SK-N-SH treated with all-trans-retinoic acid at 6 μM for 48 hours (cell line): Measurements from ENCODE around the gene IGF1R.

Experiments used
- ATAC-seq: fragments of 200-7000 bp; cut with Tn5 transposase; 3 replicates; pipeline ENCODE4 v1.9.1; 2020; ENCODE audit warnings: mild to moderate bottlenecking, moderate library complexity
- ARNTL ChIP-seq: fragments of 450-650 bp; formaldehyde crosslinking; IDR thresholded peaks from 2 replicates; pipeline ENCODE4 v1.5.0; 2020; ENCODE audit warnings: low read depth, mild to moderate bottlenecking, moderate library complexity, borderline replicate concordance
- BACH2 ChIP-seq: fragments of 250-450 bp; sonication (Bioruptor Pico); IDR thresholded peaks from 2 replicates; pipeline ENCODE4 v1.9.0; 2021; ENCODE audit warnings: mild to moderate bottlenecking, borderline replicate concordance
- CREB5 ChIP-seq: fragments of 250-450 bp; sonication (Bioruptor Pico); IDR thresholded peaks from 2 replicates; pipeline ENCODE4 v1.5.1; 2020; ENCODE audit warnings: low read depth, mild to moderate bottlenecking, moderate library complexity
- CSRNP3 ChIP-seq: fragments of 250-450 bp; sonication (Bioruptor Pico); IDR thresholded peaks from 2 replicates; pipeline ENCODE4 v1.5.1; 2021; ENCODE audit warnings: mild to moderate bottlenecking, moderate library complexity
- ESRRG ChIP-seq: fragments of 250-450 bp; sonication (Bioruptor Pico); IDR thresholded peaks from 2 replicates; pipeline ENCODE4 v1.6.1; 2021; ENCODE audit warnings: mild to moderate bottlenecking
- GLIS3 ChIP-seq: fragments of 250-450 bp; sonication (Bioruptor Pico); IDR thresholded peaks from 2 replicates; pipeline ENCODE4 v1.5.0; 2020; ENCODE audit warnings: mild to moderate bottlenecking, moderate library complexity
- ISL1 ChIP-seq: fragments of 250-450 bp; sonication (Bioruptor Pico); IDR thresholded peaks from 2 replicates; pipeline ENCODE4 v2.1.2; 2022; ENCODE audit warnings: mild to moderate bottlenecking, moderate library complexity
- OSR1 ChIP-seq: fragments of 250-450 bp; sonication (Bioruptor Pico); IDR thresholded peaks from 2 replicates; pipeline ENCODE4 v1.8.0; 2022; ENCODE audit warnings: moderate library complexity, mild to moderate bottlenecking, inconsistent platforms
- PATZ1 ChIP-seq: fragments of 250-450 bp; sonication (Bioruptor Pico); IDR thresholded peaks from 2 replicates; pipeline ENCODE4 v1.8.0; 2020; ENCODE audit warnings: mild to moderate bottlenecking, moderate library complexity, borderline replicate concordance
- POU6F1 ChIP-seq: fragments of 250-450 bp; sonication (Bioruptor Pico); IDR thresholded peaks from 2 replicates; pipeline ENCODE4 v1.8.0; 2021; ENCODE audit warnings: low read depth, mild to moderate bottlenecking, moderate library complexity, borderline replicate concordance
- PPARA ChIP-seq: fragments of 250-450 bp; sonication (Bioruptor Pico); IDR thresholded peaks from 2 replicates; pipeline ENCODE4 v1.5.0; 2020; ENCODE audit warnings: mild to moderate bottlenecking, borderline replicate concordance
- RARB ChIP-seq: fragments of 250-450 bp; sonication (Bioruptor Pico); IDR thresholded peaks from 2 replicates; pipeline ENCODE4 v1.8.0; 2021; ENCODE audit warnings: mild to moderate bottlenecking, moderate library complexity
- SNAI2 ChIP-seq: fragments of 250-450 bp; sonication (Bioruptor Pico); IDR thresholded peaks from 2 replicates; pipeline ENCODE4 v1.5.0; 2020; ENCODE audit warnings: mild to moderate bottlenecking, moderate library complexity
- TCF4 ChIP-seq: fragments of 250-450 bp; sonication (Bioruptor Pico); IDR thresholded peaks from 2 replicates; pipeline ENCODE4 v1.8.0; 2021; ENCODE audit warnings: mild to moderate bottlenecking, moderate library complexity, borderline replicate concordance
- TOX ChIP-seq: fragments of 250-450 bp; sonication (Bioruptor Pico); IDR thresholded peaks from 2 replicates; pipeline ENCODE4 v1.8.0; 2021; ENCODE audit warnings: mild to moderate bottlenecking, moderate library complexity, borderline replicate concordance
- TSHZ2 ChIP-seq: fragments of 250-450 bp; sonication (Bioruptor Pico); IDR thresholded peaks from 2 replicates; pipeline ENCODE4 v1.5.0; 2020; ENCODE audit warnings: mild to moderate bottlenecking, moderate library complexity
- ZC3H10 ChIP-seq: fragments of 250-450 bp; sonication (Bioruptor Pico); IDR thresholded peaks from 2 replicates; pipeline ENCODE4 v1.5.1; 2021; ENCODE audit warnings: mild to moderate bottlenecking, moderate library complexity
- ZFP3 ChIP-seq: fragments of 250-450 bp; sonication (Bioruptor Pico); IDR thresholded peaks from 2 replicates; pipeline ENCODE4 v1.5.0; 2020; ENCODE audit warnings: mild to moderate bottlenecking, moderate library complexity
- ZFP30 ChIP-seq: fragments of 450-650 bp; formaldehyde crosslinking; IDR thresholded peaks from 2 replicates; pipeline ENCODE4 v1.5.0; 2022; ENCODE audit warnings: mild to moderate bottlenecking, moderate library complexity
- ZNF565 ChIP-seq: fragments of 450-650 bp; formaldehyde crosslinking; conservative IDR thresholded peaks from 2 replicates; pipeline ENCODE4 v1.5.0; 2020; ENCODE audit warnings: low read depth, mild to moderate bottlenecking, moderate library complexity
- ZNF70 ChIP-seq: fragments of 450-650 bp; formaldehyde crosslinking; IDR thresholded peaks from 2 replicates; pipeline ENCODE4 v1.5.0; 2020; ENCODE audit warnings: mild to moderate bottlenecking, moderate library complexity
- ZNF8 ChIP-seq: fragments of 450-650 bp; formaldehyde crosslinking; IDR thresholded peaks from 2 replicates; pipeline ENCODE4 v1.5.0; 2020; ENCODE audit warnings: mild to moderate bottlenecking, moderate library complexity

IGF1R gene

GRCh38 chr15:98943051-98943508 lies 294.7 kb downstream of the IGF1R start (continued):
- no peak for TF ChIP-seq PATZ1 (CRISPR knock-in tag)
- TF ChIP-seq BACH2 (CRISPR knock-in tag) = no peak
- TF ChIP-seq TCF4 (CRISPR knock-in tag) = no peak
- no peak for TF ChIP-seq ZNF565 (CRISPR knock-in tag)
- TF ChIP-seq ZFP30 = no peak
- no peak for TF ChIP-seq PPARA (CRISPR knock-in tag)

- peak; percentile 50; the same call in 2 of the 3 replicates for ATAC-seq
- TF ChIP-seq GLIS3 (CRISPR knock-in tag) (no peak), ZC3H10 (CRISPR knock-in tag) (no peak), SNAI2 (CRISPR knock-in tag) (no peak), ARNTL (no peak), ZNF565 (CRISPR knock-in tag) (no peak), ZFP3 (CRISPR knock-in tag) (no peak), TSHZ2 (CRISPR knock-in tag) (no peak), OSR1 (CRISPR knock-in tag) (no peak), CREB5 (no peak), POU6F1 (CRISPR knock-in tag) (no peak), RARB (CRISPR knock-in tag) (no peak), ISL1 (CRISPR knock-in tag) (no peak), BACH2 (CRISPR knock-in tag) (no peak), ZNF70 (CRISPR knock-in tag) (no peak), TOX (CRISPR knock-in tag) (no peak), TCF4 (CRISPR knock-in tag) (no peak), PPARA (CRISPR knock-in tag) (no peak), ESRRG (CRISPR knock-in tag) (no peak), ZNF8 (CRISPR knock-in tag) (no peak), CSRNP3 (CRISPR knock-in tag) (no peak)
- TF ChIP-seq, all 23 proteins: peak for 0
These were observed 295.3 kb downstream of the IGF1R start for GRCh38 chr15:98943601-98944151.
